ENCODE measurements around the gene THAP3. TPM values are rescaled to one million over a fixed set of nuclear protein-coding genes. Genes with fewer than 3 reads are reported as not detected.

Gene THAP3
- total and polyA plus RNA-seq, 2 donors (not counting 1 experiment from before 2014, with no cell fraction given), result 20.2 to 30.4 TPM

GRCh38 chr1:6645018-6645417 lies 20.4 kb downstream of the THAP3 start:
- Mint-ChIP-seq H3K9me3 (ENCODE audit: insufficient read depth) (no peaks in the 10 kb centered on the region), H3K4me3 (no peak overlapping the region), H3K27me3 (no peaks in the 10 kb centered on the region), H3K4me1 (no peaks in the 10 kb centered on the region), H3K27ac (no peak overlapping the region)
- intact Hi-C loops (cut with micrococcal nuclease), result no loop called here
- Histone ChIP-seq H3K9ac (ENCODE audit: low read length) (no peak overlapping the region), H3K4me3 (ENCODE audit: control extremely low read depth in 1 of 5, extremely low read depth in 1 of 5, insufficient read depth in 1 of 5, low read depth in 2 of 5, low read length in 4 of 5) (no peak overlapping the region), H3K4me2 (replicated peaks; ENCODE audit: low read depth, low read length, poor library complexity, severe bottlenecking) (no peak overlapping the region), H2AFZ (ENCODE audit: insufficient read depth, low read depth, low read length, poor library complexity, severe bottlenecking) (no peak overlapping the region), H3K27me3 (replicated peaks in 1 of 4; ENCODE audit: control extremely low read depth in 1 of 4, control insufficient read depth in 3 of 4, insufficient read depth in 4 of 4, low read length in 3 of 4) (no peaks in the 10 kb centered on the region), H4K20me1 (ENCODE audit: control insufficient read depth, insufficient read depth, low read length, poor library complexity, severe bottlenecking) (no peaks in the 10 kb centered on the region), H3K4me1 (ENCODE audit: control insufficient read depth in 2 of 2, insufficient read depth in 2 of 2, low read length in 2 of 2) (no peaks in the 10 kb centered on the region), H3K9me3 (ENCODE audit: control extremely low read depth in 1 of 3, control insufficient read depth in 2 of 3, insufficient read depth in 1 of 3, low read length in 2 of 3) (no peaks in the 10 kb centered on the region), H3K27ac (ENCODE audit: low read length in 2 of 2) (no peak overlapping the region), H3K36me3 (replicated peaks in 1 of 2; ENCODE audit: control extremely low read depth in 1 of 2, control insufficient read depth in 1 of 2, extremely low read depth in 1 of 2, insufficient read depth in 2 of 2, low read length in 1 of 2) (peaks cover 0 to 9% of the 10 kb centered on the region in 2 experiments), H3K79me2 (ENCODE audit: control insufficient read depth, insufficient read depth, low read length) (no peaks in the 10 kb centered on the region)
- CTCF ChIA-PET, result interaction anchor here (1.0 to 7.0 kb wide), 5 partner anchors 10 to 221 kb away, joined by 3 to 86 read pairs (median 7); no protein-coding TSS in a partner anchor
- DNase-seq, result no peak
- TF ChIP-seq EZH2 (IDR thresholded peaks at IDR 0.05; ENCODE audit: borderline replicate concordance, insufficient read depth, low read depth, low read length, poor library complexity, severe bottlenecking) (no peak), CTCF (IDR thresholded peaks at IDR 0.05) (no peak)
- WGBS (ENCODE audit: insufficient coverage), result 98% methylated on average over 5 of the region's 7 CpGs
- POLR2A ChIA-PET, result no interaction called here
- ATAC-seq (ENCODE audit: low read depth), result no peak

GRCh38 chr1:6646499-6647148 lies 22.0 kb downstream of the THAP3 start:
- H3K4me3 Mint-ChIP-seq, result no peak overlapping the region
- intact Hi-C loops (cut with micrococcal nuclease), result loop anchor here (1.0 kb wide), 3 partner anchors 43 to 156 kb away; partner anchors contain the start of gene NOL9
- Histone ChIP-seq H3K9me3 (ENCODE audit: control extremely low read depth in 1 of 3, control insufficient read depth in 2 of 3, insufficient read depth in 1 of 3, low read length in 2 of 3) (no peaks in the 10 kb centered on the region), H3K9ac (ENCODE audit: low read length) (no peak overlapping the region), H3K27me3 (replicated peaks in 1 of 4; ENCODE audit: control extremely low read depth in 1 of 4, control insufficient read depth in 3 of 4, insufficient read depth in 4 of 4, low read length in 3 of 4) (no peaks in the 10 kb centered on the region), H3K79me2 (ENCODE audit: control insufficient read depth, insufficient read depth, low read length) (no peaks in the 10 kb centered on the region), H3K4me2 (replicated peaks; ENCODE audit: low read depth, low read length, poor library complexity, severe bottlenecking) (no peak overlapping the region), H4K20me1 (ENCODE audit: control insufficient read depth, insufficient read depth, low read length, poor library complexity, severe bottlenecking) (no peaks in the 10 kb centered on the region), H3K4me3 (ENCODE audit: control extremely low read depth in 1 of 5, extremely low read depth in 1 of 5, insufficient read depth in 1 of 5, low read depth in 2 of 5, low read length in 4 of 5) (no peak overlapping the region), H3K27ac (ENCODE audit: low read length in 2 of 2) (no peak overlapping the region), H3K4me1 (ENCODE audit: control insufficient read depth in 2 of 2, insufficient read depth in 2 of 2, low read length in 2 of 2) (no peaks in the 10 kb centered on the region), H3K36me3 (replicated peaks in 1 of 2; ENCODE audit: control extremely low read depth in 1 of 2, control insufficient read depth in 1 of 2, extremely low read depth in 1 of 2, insufficient read depth in 2 of 2, low read length in 1 of 2) (peaks cover 1 to 17% of the 10 kb centered on the region in 2 experiments), H2AFZ (ENCODE audit: insufficient read depth, low read depth, low read length, poor library complexity, severe bottlenecking) (no peak overlapping the region)
- TF ChIP-seq EZH2 (IDR thresholded peaks at IDR 0.05; ENCODE audit: borderline replicate concordance, insufficient read depth, low read depth, low read length, poor library complexity, severe bottlenecking) (no peak), CTCF (IDR thresholded peaks at IDR 0.05) (peak; percentile 76)
- POLR2A ChIA-PET, result interaction anchor here (0.7 kb wide), 1 partner anchor 75 kb away, joined by 4 read pairs; no protein-coding TSS in a partner anchor
- no peaks in the 10 kb centered on the region for H3K4me1 Mint-ChIP-seq
- 40% methylated on average over 1 of the region's 10 CpGs for WGBS (ENCODE audit: insufficient coverage)
- no peaks in the 10 kb centered on the region for H3K9me3 Mint-ChIP-seq (ENCODE audit: insufficient read depth)
- no peak overlapping the region for H3K27ac Mint-ChIP-seq
- CTCF ChIA-PET, result interaction anchor here (0.8 to 7.0 kb wide), 19 partner anchors 9 to 443 kb away, joined by 3 to 86 read pairs (median 4); partner anchors contain the start of genes ACOT7, NOL9, TAS1R1 and THAP3
- ATAC-seq (ENCODE audit: low read depth) (peak; percentile 57), DNase-seq (peak; percentile 63)
- no peaks in the 10 kb centered on the region for H3K27me3 Mint-ChIP-seq
